ENCODE measurements around the gene TDRD6. TPM values are rescaled to one million over a fixed set of nuclear protein-coding genes. Genes with fewer than 3 reads are reported as not detected.
"Not testable (repeated sequence)": the region's sequence is repeated elsewhere in the genome, so short reads cannot be mapped to it uniquely, and the experiment has no call there.

Gene TDRD6
- total RNA-seq, 1 experiment from 2014 or later, result not detected

- DNase-seq (ENCODE audit: low read depth), result not testable (repeated sequence)
These were observed 56.6 kb downstream of the TDRD6 start for GRCh38 chr6:46744159-46744725.

DNA sequence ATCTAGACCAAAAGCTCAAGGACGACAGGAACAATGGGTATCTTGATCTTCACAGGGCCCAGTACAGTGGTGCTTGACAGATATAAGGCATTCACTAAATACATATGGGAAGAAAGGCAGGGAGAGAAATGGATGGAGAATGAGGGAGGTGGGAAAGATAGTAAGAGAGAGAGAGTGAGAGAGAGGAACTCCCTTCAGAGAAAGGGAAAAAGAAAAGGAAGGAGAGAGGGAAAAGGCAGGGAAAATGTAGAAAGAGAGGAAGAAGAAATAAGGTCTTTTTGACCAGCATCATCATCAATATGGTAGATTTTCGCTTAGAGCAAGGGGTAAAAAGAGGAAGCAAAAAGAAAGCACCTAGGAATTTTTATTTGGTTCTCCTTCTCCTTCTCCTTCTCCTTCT lies 58.3 kb downstream of the TDRD6 start:
- DNase-seq (ENCODE audit: low read depth), result no peak

GRCh38 chr6:46746696-46747095 lies 59.0 kb downstream of the TDRD6 start, which contains the start of gene ANKRD66:
ANKRD66 (plus strand) TSS chr6:46746933; CDS start chr6:46751949, 5,016 bp downstream.
- no peak for DNase-seq (ENCODE audit: low read depth)

GRCh38 chr6:46748940-46749503 lies 61.3 kb downstream of the TDRD6 start:
- DNase-seq (ENCODE audit: low read depth), result no peak

GRCh38 chr6:46749731-46750130 lies 62.0 kb downstream of the TDRD6 start:
- no peak for DNase-seq (ENCODE audit: low read depth)

DNA sequence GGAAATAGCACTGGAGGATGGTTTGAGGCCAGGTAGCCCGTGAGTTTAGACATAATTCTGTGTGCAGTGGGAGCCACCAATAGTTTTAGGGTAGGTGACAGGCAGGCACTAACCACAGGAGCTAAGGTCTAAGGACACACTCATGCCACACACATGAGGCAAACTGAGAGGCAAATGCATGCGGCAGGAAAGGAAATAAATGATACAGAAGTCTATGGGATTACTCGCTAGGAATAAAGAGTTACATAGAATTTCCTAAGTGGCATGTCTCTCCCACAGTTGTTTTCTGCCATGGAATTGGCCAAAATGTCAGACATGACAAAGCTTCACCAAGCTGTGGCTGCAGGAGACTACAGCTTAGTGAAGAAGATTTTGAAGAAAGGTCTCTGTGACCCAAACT lies 64.0 kb downstream of the TDRD6 start:
- no peak for DNase-seq (ENCODE audit: low read depth)

Other genes with a start within 250 kb of the TDRD6 start
- 0.03 and 0.13 TPM in 2 replicates for gene RCAN2, start 196.4 kb upstream of the TDRD6 start, total RNA-seq (2014; rRNA removed; shearing (Covaris generic))
- 0.03 TPM in 2 replicates for gene CYP39A1, start 35.1 kb upstream of the TDRD6 start, total RNA-seq (2014; rRNA removed; shearing (Covaris generic))
- 0.90 and 2.7 TPM in 2 replicates for gene SLC25A27, start 34.9 kb upstream of the TDRD6 start, total RNA-seq (2014; rRNA removed; shearing (Covaris generic))
- not detected in 2 replicates for gene PLA2G7, start 47.5 kb downstream of the TDRD6 start, total RNA-seq (2014; rRNA removed; shearing (Covaris generic))
- gene ANKRD66, start 59.0 kb downstream of the TDRD6 start, total RNA-seq (2014; rRNA removed; shearing (Covaris generic)), result not detected in 2 replicates
- not detected in 2 replicates for gene MEP1A, start 105.5 kb downstream of the TDRD6 start, total RNA-seq (2014; rRNA removed; shearing (Covaris generic))
- 2.9 and 6.0 TPM in 2 replicates for gene ADGRF5, start 234.1 kb downstream of the TDRD6 start, total RNA-seq (2014; rRNA removed; shearing (Covaris generic))

All from HT1080 (cell line).